GM13977 (cell line): ENCODE measurements around the gene UBE3C.

Experiments
- DNase-seq: peaks from one replicate; pipeline ENCODE4 v3.0.0; 2012; ENCODE audit warnings: low spot score
- CTCF ChIP-seq: IDR thresholded peaks from 2 replicates; pipeline ENCODE4 v1.5.1; 2012; ENCODE audit warnings: mild to moderate bottlenecking, control low read depth; ENCODE audit not compliant: insufficient read depth; ENCODE audit errors: extremely low read depth, missing control alignments
- in situ Hi-C: fragments of 300-500 bp; cut with MboI; formaldehyde crosslinking; loops from one replicate; pipeline ENCODE4 v1.12.0; 2022; ENCODE audit warnings: low sequenced_read_pairs, low pct_unique_long_range_greater_than_20kb, mixed read lengths, inconsistent platforms; ENCODE audit not compliant: unreplicated experiment

UBE3C gene

GRCh38 chr7:157132796-157133195 lies 5.9 kb upstream of the UBE3C start:
- no peak for DNase-seq
- TF ChIP-seq CTCF = no peak
- in situ Hi-C loops = no loop called here

GRCh38 chr7:157133304-157133703 lies 5.4 kb upstream of the UBE3C start:
- TF ChIP-seq CTCF = no peak
- no peak for DNase-seq
- in situ Hi-C loops = no loop called here

GRCh38 chr7:157136372-157136771 lies 2.4 kb upstream of the UBE3C start:
- in situ Hi-C loops = no loop called here
- no peak for TF ChIP-seq CTCF
- no peak for DNase-seq

- in situ Hi-C loops = no loop called here
- TF ChIP-seq CTCF = no peak
Observed at GRCh38 chr7:157138101-157138423, 664 bp upstream of the UBE3C start.

GRCh38 chr7:157139111-157139809 lies 534 bp downstream of the UBE3C start:
- DNase-seq = no peak
- in situ Hi-C loops = no loop called here
- TF ChIP-seq CTCF = no peak

More at GRCh38 chr7:157138101-157138423, 664 bp upstream of the UBE3C start:
- no peak for DNase-seq

- no peak for TF ChIP-seq CTCF
- DNase-seq = no peak
- in situ Hi-C loops = no loop called here
Observed at GRCh38 chr7:157139810-157140510, 1.2 kb downstream of the UBE3C start.

- in situ Hi-C loops = no loop called here
- TF ChIP-seq CTCF = no peak
- DNase-seq = no peak
Observed at GRCh38 chr7:157140511-157140905, 1.8 kb downstream of the UBE3C start.
